HG03060 (cell line): ENCODE data around the gene SPAG4.

Experiments used
- ATAC-seq: cut with Tn5 transposase; IDR thresholded peaks from one replicate; pipeline ENCODE4 v1.9.1; 2021; ENCODE audit warnings: low read depth, moderate number of reproducible peaks; ENCODE audit not compliant: unreplicated experiment

SPAG4 gene

GRCh38 chr20:35615667-35616464, at the start of gene SPAG4:
Gene SPAG4 (plus strand): TSS chr20:35615829. CDS start chr20:35616004, 175 bp downstream.
- peak; percentile 79 for ATAC-seq

DNA sequence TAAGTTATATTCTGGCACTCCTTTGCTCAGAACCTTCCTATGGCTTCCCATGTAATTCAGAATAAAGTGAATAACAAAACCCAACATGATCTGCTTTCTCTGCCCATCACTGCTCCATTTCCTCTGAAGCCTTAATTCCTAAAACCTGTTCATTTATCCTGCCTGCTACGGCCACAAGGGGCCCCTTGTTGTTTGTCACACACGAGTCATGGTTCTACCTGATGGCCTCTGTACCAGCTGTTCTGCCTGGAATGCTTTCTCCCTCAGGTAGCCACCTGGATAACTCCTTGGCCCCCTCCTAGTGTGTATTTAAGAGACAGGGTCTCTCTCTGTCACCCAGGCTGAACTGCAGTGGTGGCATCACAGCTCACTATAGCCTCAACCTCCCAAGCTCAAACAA, 47.0 kb upstream of the SPAG4 start:
- ATAC-seq = no peak

DNA sequence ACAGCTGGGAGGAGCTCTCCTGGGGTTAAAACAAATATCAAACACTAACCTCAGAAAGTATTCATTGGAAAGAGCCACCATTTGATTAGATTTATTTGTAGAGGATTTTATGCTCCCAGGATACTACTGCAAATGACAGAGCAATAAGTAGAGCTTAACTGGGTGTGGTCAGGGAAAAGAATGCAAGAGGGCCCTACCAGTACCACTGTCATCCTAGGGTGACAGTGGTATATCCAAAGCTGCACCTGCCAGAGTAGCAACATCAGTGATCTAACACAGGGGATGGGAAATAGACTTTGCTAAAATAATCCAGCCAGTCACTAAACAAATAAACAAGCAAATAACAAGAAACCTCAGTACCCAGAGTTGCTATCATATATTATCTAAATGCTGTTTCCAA, 44.1 kb upstream of the SPAG4 start:
- ATAC-seq = no peak

- ATAC-seq = no peak
Observed at GRCh38 chr20:35572838-35573237, 42.8 kb upstream of the SPAG4 start.

DNA sequence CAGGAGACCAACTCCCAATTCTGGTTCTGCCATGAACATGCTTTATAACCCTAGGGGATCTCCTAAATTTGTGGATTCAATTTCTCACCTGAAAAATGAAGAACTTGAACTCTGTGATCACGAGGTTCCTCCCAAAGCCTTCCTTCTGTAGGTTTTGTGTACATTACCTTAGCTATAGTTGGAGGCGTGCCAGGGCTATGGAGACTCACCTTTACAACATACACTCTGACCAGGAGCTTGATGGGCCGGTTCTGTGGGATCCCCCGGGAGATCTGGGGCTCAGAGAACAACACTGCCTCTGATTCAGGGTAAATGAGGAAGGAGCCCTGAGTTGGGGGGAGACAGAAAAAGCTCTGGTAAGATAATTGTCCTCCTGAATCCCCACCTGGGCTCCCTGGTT, 39.7 kb upstream of the SPAG4 start:
- ATAC-seq = no peak

DNA sequence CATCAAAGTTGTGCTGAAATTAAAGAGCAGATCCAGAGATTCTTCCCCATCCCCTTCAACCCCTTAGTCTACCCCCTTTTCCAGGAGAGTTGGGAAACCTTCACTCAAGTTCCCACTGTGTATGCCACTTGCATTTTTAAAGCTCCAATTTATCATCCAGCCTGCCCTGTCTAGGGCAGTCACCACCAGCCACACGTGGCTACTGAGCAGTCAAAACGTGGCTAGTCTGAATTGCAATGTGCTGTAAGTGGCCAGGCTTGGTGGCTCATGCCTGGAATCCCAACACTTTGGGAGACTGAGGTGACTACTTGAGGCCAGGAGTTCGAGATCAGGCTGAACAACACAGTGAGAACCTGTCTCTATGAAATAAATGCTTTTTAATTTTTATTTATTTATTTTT, 38.8 kb upstream of the SPAG4 start:
- no peak for ATAC-seq

- no peak for ATAC-seq
Observed at GRCh38 chr20:35578469-35578868, 37.2 kb upstream of the SPAG4 start.

DNA sequence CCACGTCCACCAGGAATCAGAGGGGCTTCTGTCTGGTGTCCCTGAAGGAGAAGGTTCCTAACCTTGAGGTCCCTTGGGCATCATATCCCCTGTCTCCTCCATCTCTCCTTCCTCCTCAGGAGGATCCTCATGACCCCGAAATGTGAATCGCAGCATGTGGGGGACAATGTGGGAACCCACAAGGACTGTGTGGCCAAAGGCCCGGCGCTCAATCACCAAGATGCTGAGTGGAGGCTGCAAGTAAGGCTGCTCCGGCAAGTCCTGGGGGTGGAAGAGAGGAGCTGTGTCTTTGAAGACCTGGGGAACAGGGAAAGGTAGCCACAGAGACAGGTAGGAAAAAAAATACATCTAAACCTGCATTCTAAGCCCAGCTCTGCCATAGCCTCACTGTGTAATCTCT, 36.4 kb upstream of the SPAG4 start:
- no peak for ATAC-seq

- ATAC-seq = no peak
Observed at GRCh38 chr20:35582131-35582530, 33.5 kb upstream of the SPAG4 start.

DNA sequence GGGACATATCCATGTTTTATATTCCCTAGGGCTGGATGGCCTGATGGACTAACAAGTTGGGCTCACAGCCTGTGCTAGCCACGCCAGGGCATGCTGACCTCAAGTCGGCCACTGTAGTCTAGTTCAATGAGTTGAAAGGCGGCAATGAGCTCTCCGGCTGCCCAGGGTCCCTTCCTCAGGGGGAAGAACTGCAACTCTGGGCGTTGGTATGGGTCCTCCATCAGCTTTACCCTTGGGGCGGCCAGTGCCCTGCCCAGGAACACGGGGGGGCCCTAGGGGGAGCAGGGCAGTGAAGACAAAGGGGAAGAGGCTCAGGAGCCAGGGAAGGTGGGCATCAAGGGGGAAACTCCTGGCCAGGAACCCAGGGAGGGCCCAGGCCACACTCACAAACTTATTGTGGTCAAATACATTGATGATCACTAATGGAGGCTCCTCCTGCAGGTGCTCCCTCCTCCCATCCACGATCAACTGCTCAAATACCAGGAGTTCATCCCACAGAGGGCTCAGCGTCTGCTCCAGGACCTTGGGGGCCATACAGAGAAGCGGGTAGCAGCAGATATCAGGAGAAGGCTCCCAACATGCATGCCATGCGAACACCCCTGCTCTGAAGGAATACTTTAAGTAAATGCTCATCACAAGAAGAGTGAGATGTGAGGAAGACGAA, 32.8 kb upstream of the SPAG4 start:
- ATAC-seq = no peak

- ATAC-seq = no peak
Observed at GRCh38 chr20:35583636-35584560, 31.7 kb upstream of the SPAG4 start.

DNA sequence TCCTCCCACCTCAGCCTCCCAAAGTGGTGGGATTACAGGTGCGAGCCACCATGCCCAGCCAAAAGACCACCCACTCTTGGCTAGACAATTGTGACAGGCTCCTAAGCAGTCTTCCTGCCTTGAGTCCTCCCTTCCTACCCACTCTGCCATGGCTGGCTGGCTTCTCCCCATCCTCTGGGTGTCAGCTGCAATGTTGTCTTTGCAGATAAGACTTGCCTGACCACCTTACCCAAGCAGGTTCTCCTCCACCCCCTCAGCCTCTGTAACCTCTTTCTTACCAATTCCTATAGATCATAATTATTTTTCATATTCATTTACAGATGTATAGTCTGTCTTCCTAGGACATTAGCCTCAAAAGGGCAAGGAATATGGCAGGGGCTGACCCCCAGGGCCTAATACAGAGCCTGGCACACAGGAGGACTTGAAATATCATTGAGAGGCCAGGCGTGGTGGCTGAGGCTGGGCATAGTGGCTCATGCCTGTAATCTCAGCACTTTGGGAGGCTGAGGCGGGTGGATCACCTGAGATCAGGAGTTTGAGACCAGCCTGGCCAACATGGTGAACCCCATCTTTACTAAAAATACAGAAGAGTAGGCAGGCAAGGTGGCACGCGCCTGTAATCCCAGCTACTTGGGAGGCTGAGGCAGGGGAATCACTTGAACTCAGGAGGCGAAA, 28.7 kb upstream of the SPAG4 start:
- ATAC-seq = no peak

GRCh38 chr20:35587436-35587835, 28.2 kb upstream of the SPAG4 start:
- ATAC-seq = no peak

GRCh38 chr20:35588397-35588796, 27.2 kb upstream of the SPAG4 start:
- ATAC-seq = no peak

- no peak for ATAC-seq
Observed at GRCh38 chr20:35592339-35592974, 23.2 kb upstream of the SPAG4 start.

- no peak for ATAC-seq
Observed at GRCh38 chr20:35595456-35595855, 20.2 kb upstream of the SPAG4 start.

GRCh38 chr20:35595901-35596300, 19.7 kb upstream of the SPAG4 start:
- no peak for ATAC-seq

DNA sequence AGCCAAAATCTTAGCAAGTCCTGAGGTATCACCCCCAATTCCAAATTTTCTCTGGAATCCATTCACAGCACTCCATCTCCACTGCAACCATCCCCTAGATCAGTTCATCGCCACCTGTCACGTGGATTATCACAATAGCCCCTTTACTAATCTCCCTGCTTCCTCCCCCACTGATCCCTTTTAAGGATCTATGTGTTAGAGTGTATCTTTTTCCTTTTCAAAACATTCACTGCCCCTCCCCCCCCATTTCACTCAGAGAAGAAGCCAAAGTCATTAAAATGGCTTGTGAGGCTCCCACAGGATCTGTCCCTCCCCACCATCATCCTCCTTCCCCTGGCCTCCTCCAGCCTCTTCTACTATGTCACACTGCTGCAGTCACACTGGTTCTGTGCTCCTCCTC, 18.4 kb upstream of the SPAG4 start:
- ATAC-seq = no peak

DNA sequence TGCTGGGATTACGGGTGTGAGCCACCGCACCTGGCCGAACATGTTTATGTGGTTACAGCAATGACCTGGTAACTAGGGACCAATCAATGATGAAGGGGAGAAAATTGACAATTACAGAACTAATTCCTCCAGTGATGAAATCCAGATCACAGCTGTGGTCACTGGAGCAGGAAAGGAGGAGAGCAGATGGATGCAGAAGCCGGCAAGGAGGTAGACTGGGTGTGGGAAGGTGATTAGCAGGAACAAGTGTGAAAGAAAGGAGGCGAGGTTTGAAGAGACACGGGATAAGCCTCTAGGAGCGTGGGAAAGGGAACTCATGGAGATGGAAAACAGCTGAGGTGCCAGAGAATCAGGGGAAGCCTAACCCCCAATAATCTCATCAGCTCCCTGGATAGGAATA, 17.2 kb upstream of the SPAG4 start:
- ATAC-seq = no peak
